Transverse colon (tissue), 4 donors: ENCODE results near the gene PC. TPM values are rescaled to one million over a fixed set of nuclear protein-coding genes. Genes with fewer than 3 reads are reported as not detected.

Experiments
- DNase-seq: peaks from one replicate; pipeline ENCODE4 v3.0.0-alpha.2; 2019
- H3K27ac ChIP-seq, 4 donors: fragments of 200-600 bp; sonication (generic); 2 replicates each; pipeline ENCODE4 v1.5.1; 2016 to 2018; ENCODE audit warnings: inconsistent platforms in 4 of 4
- H3K27me3 ChIP-seq: fragments of 200-600 bp; sonication (generic); 2 replicates; pipeline ENCODE4 v1.5.1; 2017; ENCODE audit warnings: inconsistent platforms
- H3K36me3 ChIP-seq, 4 donors: fragments of 200-600 bp; sonication (generic); 2 replicates each; pipeline ENCODE4 v1.5.1; 2017 to 2019; ENCODE audit warnings: inconsistent platforms in 4 of 4
- H3K4me1 ChIP-seq, 4 donors: fragments of 200-600 bp; sonication (generic); 2 replicates each; pipeline ENCODE4 v1.5.1; 2017 to 2020; ENCODE audit warnings: inconsistent platforms in 4 of 4
- H3K4me3 ChIP-seq, 4 donors: fragments of 200-600 bp; sonication (generic); 1 replicate in 1 of 4; 2 replicates in 3 of 4; pipeline versions ENCODE4 v1.5.1 to v1.6.1; 2017 to 2019; ENCODE audit warnings: inconsistent platforms in 4 of 4
- H3K9me3 ChIP-seq, 2 donors: fragments of 200-600 bp; sonication (generic); 2 replicates each; pipeline ENCODE4 v1.5.1; 2017 to 2019; ENCODE audit warnings: inconsistent platforms in 2 of 2
- EP300 ChIP-seq: sonication (generic); formaldehyde crosslinking; IDR thresholded peaks from one replicate; pipeline ENCODE4 v1.6.1; 2017; ENCODE audit warnings: antibody characterized with exemption, low read depth
- POLR2A ChIP-seq: fragments of 450-650 bp; IDR thresholded peaks from one replicate; pipeline ENCODE4 v1.6.1; 2016; ENCODE audit warnings: antibody characterized with exemption, mild to moderate bottlenecking, moderate library complexity
- POLR2AphosphoS5 ChIP-seq, 3 donors: sonication (generic); formaldehyde crosslinking; IDR thresholded peaks; one replicate each; pipeline ENCODE4 v1.6.1; 2016; ENCODE audit warnings: antibody characterized with exemption in 3 of 3
- WGBS, 2 donors: methylation state at CpG; one replicate each; pipeline ENCODE4 v1.1.5; 2018; ENCODE audit warnings: low coverage in 1 of 2; 5-methylcytosine and 5-hydroxymethylcytosine counted together
- in situ Hi-C, 4 donors: fragments of 200-750 bp; cut with MboI; loops; one replicate each; pipeline versions ENCODE4 v1.15.0 to v1.15.1; 2017; ENCODE audit warnings: low sequenced_read_pairs in 3 of 4, low pct_ligation_motif_present in 1 of 4, low pct_unique_long_range_greater_than_20kb in 1 of 4
- intact Hi-C: fragments of 100-400 bp; cut with DNase I; formaldehyde crosslinking; loops from one replicate; pipeline ENCODE4 v1.15.1; 2023; ENCODE audit warnings: low total_unique reads
- total RNA-seq, 4 donors: library from RNA; depleted of rRNA; stranded (reverse); fragments of >200 nt; gene quantifications; one replicate each; pipeline ENCODE4 v1.1.0, GENCODE V29; 2016
- TF ChIP-seq, protein P1 (sequence below), 5 experiments: fragments of 200-600 bp in 3 of 5; fragments of 450-650 bp in 2 of 5; sonication (generic) in 3 of 5; IDR thresholded peaks; 1 replicate in 2 of 5; 2 replicates in 3 of 5; pipeline ENCODE4 v1.5.1; 2016 to 2017; ENCODE audit warnings: antibody characterized with exemption in 5 of 5, inconsistent platforms in 3 of 5, mild to moderate bottlenecking in 2 of 5, moderate library complexity in 1 of 5

The PC gene
- total RNA-seq, 4 donors from 2014 or later, result 14.9 to 246 (median 38.1) TPM

DNA sequence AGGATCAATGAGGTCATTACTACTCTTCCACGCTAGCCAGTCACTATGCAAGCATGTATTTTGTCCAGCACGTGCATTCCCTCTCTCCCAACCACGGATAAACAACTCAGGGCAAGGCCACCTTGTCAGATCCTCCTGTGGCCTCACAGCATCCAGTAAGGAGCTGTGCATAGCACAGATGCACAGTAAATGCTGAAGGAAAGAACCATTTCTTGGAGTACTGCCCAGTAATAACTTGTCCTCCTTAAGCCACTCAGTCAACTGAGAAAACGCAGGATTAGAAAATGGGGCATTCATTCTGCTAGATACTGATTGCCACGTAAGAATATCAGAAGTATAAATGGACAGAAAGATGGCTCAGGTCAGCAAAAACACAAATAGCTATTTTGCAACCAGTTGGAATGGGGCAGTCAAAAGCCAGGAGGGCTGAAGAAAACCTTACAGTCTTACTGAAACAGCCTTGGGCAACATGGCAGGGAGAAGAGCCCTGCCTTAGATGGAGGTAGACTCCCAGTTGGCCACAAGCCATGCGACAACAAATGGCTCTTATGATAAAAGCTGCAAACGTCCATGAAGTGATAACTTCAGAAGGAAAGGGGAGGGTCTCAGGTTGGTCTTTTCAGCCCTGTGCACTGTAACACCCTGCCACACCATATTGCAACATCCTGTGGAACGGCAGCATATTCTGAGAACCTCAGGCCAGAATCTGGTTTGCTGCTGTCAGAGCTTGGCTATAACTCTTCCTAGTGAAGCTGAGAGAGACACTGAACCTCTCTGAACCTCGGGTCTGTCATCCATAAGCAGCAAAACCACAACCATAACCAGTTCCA, 23.0 kb downstream of the PC start:
- H3K4me1 ChIP-seq, result no peaks in the 10 kb centered on the region
- no peaks in the 10 kb centered on the region for H3K9me3 ChIP-seq
- H3K4me3 ChIP-seq, result no peak overlapping the region
- in situ Hi-C loops, result no loop called here
- intact Hi-C loops, result no loop called here
- no peak for TF ChIP-seq POLR2AphosphoS5 (IDR thresholded peaks at IDR 0.05)
- no peak for TF ChIP-seq EP300
- TF ChIP-seq, protein P1, sequence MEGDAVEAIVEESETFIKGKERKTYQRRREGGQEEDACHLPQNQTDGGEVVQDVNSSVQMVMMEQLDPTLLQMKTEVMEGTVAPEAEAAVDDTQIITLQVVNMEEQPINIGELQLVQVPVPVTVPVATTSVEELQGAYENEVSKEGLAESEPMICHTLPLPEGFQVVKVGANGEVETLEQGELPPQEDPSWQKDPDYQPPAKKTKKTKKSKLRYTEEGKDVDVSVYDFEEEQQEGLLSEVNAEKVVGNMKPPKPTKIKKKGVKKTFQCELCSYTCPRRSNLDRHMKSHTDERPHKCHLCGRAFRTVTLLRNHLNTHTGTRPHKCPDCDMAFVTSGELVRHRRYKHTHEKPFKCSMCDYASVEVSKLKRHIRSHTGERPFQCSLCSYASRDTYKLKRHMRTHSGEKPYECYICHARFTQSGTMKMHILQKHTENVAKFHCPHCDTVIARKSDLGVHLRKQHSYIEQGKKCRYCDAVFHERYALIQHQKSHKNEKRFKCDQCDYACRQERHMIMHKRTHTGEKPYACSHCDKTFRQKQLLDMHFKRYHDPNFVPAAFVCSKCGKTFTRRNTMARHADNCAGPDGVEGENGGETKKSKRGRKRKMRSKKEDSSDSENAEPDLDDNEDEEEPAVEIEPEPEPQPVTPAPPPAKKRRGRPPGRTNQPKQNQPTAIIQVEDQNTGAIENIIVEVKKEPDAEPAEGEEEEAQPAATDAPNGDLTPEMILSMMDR (IDR thresholded peaks at IDR 0.05), result no peak
- TF ChIP-seq POLR2A, result no peak
- no peaks in the 10 kb centered on the region for H3K36me3 ChIP-seq
- H3K27me3 ChIP-seq, result no peaks in the 10 kb centered on the region
- WGBS, 2 donors, result 67 to 71% methylated on average over 4 to 9 of the region's 9 CpGs
- no peak overlapping the region for H3K27ac ChIP-seq
- no peak for DNase-seq

DNA sequence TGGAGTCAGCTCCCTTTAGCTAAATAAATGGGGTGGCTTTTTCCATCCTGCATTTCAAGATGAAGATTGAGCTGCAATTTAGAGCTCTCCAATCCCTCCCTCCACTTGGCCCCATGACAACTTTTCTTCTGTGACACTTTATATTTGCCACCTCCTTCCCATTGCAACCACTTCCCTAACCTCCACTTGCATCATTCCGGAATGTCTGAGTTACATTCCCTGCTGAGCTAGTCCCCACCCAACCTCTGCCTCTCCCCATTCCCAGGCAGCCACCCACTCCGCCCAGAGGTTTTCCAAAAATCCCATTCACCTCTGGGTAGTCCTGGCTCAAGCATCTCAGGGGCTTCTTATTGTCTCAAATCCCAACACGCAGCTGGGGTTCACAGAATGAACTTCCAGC, 24.7 kb downstream of the PC start:
- Histone ChIP-seq H3K9me3 (no peaks in the 10 kb centered on the region), H3K27me3 (no peaks in the 10 kb centered on the region), H3K4me1 (no peaks in the 10 kb centered on the region), H3K4me3 (no peak overlapping the region), H3K36me3 (no peaks in the 10 kb centered on the region), H3K27ac (no peak overlapping the region)
- 88 to 100% methylated on average over 3 of the region's 3 CpGs for WGBS, 2 donors
- in situ Hi-C loops, result no loop called here
- TF ChIP-seq EP300 (no peak), POLR2A (no peak), POLR2AphosphoS5 (IDR thresholded peaks at IDR 0.05) (no peak)
- TF ChIP-seq, protein P1 (IDR thresholded peaks at IDR 0.05), result no peak
- intact Hi-C loops, result no loop called here
- no peak for DNase-seq

DNA sequence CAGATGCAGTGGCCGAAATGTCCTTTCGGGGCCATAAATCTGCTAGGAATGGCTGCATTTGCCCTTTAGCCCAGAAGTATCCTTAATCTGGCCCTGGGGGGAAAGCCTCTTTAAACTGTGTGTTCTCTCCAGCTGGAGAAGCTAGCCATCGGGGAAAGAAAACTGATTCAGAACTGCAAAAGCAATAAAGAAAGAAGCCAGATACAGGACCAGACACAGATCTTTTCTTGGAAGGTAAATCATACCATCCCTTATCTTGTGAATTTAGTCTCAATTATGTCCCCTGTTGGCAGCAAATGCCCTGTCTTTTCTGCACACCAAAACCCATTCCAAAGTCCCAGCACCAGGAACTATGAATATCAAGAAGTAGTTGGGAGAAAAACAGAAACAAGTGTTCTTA, 25.6 kb downstream of the PC start:
- H3K9me3 ChIP-seq, result no peaks in the 10 kb centered on the region
- TF ChIP-seq POLR2A (no peak), POLR2AphosphoS5 (IDR thresholded peaks at IDR 0.05) (no peak), EP300 (no peak)
- TF ChIP-seq, protein P1 (IDR thresholded peaks at IDR 0.05), result no peak
- H3K27ac ChIP-seq, result no peak overlapping the region
- no peaks in the 10 kb centered on the region for H3K4me1 ChIP-seq
- 96% methylated on average over 3 of the region's 3 CpGs; no CpG with 5 or more reads in 1 of the 2 donors for WGBS, 2 donors
- no peak for DNase-seq
- in situ Hi-C loops (no loop called here), intact Hi-C loops (no loop called here)
- H3K36me3 ChIP-seq, result no peaks in the 10 kb centered on the region
- no peak overlapping the region for H3K4me3 ChIP-seq
- H3K27me3 ChIP-seq, result no peaks in the 10 kb centered on the region

DNA sequence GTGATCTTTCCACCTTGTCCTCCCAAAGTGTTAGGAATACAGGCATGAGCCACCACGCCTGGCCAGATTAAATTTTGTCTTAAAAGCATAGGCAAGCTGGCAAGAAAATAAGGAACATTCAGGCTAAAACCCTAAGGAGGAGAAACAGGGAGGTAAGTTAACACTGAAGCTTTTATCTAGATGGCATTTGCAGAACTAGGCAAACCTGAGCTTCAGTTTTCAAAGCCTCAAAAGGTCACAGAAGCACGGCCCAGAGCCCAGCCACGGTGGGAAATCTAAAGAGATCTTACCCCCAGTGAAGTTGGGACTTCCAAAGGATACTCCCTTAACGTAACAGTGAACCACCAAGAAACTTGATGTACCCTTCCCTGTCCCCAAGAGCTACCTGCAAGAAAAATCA, 28.4 kb downstream of the PC start:
- H3K4me3 ChIP-seq, result no peak overlapping the region
- in situ Hi-C loops (no loop called here), intact Hi-C loops (no loop called here)
- no peak for DNase-seq
- H3K4me1 ChIP-seq, result no peaks in the 10 kb centered on the region
- H3K36me3 ChIP-seq, result no peaks in the 10 kb centered on the region
- 67 to 74% methylated on average over 2 to 4 of the region's 4 CpGs for WGBS, 2 donors
- H3K27me3 ChIP-seq, result no peaks in the 10 kb centered on the region
- H3K9me3 ChIP-seq, result no peaks in the 10 kb centered on the region
- H3K27ac ChIP-seq, result no peak overlapping the region
- TF ChIP-seq POLR2A, result no peak
- TF ChIP-seq POLR2AphosphoS5 (IDR thresholded peaks at IDR 0.05), result no peak
- TF ChIP-seq, protein P1 (IDR thresholded peaks at IDR 0.05), result no peak
- TF ChIP-seq EP300, result no peak
